ENCODE measurements around the gene ABCA7.
A peak's percentile ranks its signal among the peaks of the same experiment; 100 is the strongest.

ABCA7 gene, protein sequence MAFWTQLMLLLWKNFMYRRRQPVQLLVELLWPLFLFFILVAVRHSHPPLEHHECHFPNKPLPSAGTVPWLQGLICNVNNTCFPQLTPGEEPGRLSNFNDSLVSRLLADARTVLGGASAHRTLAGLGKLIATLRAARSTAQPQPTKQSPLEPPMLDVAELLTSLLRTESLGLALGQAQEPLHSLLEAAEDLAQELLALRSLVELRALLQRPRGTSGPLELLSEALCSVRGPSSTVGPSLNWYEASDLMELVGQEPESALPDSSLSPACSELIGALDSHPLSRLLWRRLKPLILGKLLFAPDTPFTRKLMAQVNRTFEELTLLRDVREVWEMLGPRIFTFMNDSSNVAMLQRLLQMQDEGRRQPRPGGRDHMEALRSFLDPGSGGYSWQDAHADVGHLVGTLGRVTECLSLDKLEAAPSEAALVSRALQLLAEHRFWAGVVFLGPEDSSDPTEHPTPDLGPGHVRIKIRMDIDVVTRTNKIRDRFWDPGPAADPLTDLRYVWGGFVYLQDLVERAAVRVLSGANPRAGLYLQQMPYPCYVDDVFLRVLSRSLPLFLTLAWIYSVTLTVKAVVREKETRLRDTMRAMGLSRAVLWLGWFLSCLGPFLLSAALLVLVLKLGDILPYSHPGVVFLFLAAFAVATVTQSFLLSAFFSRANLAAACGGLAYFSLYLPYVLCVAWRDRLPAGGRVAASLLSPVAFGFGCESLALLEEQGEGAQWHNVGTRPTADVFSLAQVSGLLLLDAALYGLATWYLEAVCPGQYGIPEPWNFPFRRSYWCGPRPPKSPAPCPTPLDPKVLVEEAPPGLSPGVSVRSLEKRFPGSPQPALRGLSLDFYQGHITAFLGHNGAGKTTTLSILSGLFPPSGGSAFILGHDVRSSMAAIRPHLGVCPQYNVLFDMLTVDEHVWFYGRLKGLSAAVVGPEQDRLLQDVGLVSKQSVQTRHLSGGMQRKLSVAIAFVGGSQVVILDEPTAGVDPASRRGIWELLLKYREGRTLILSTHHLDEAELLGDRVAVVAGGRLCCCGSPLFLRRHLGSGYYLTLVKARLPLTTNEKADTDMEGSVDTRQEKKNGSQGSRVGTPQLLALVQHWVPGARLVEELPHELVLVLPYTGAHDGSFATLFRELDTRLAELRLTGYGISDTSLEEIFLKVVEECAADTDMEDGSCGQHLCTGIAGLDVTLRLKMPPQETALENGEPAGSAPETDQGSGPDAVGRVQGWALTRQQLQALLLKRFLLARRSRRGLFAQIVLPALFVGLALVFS (N-terminal part only)

DNA sequence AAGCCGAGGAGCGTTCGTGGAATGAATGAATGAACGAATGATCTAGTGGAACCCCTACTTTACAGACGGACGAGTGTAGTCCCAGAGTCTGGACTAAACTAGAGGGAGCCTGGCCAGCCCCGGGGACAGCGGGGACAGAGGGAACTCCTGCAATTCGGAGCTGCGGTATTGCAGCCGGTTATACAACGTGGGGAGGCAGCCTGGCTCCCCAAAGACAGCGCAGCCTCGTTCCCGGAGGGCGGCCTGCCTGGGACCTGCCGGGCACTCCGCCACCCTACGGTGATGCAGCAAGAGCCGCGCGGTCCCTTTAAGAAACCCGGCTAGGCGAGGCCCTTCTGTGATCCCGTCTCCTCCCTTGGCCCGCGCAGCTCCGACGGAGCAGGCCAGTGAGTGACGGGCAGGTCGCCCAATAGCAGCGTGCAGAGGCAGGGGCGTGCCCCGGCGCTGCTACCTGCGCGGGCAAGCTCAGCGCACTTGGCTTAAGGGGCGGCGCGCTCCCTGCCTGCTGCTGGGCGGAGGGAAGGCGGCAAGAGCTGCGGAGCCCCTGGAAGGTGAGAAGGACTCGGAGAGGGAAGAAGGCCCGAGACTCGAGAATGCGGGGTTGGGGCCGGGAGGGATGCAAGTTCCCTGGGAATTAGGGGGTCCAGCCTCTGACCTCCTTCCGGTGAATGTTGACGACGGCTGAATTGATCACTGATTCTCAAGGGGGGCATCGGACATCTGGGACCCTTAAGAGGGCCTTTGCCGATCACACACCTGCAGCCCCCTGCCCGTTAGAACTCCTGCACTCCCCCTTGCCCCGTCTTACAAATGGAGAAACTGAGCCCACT lies at the start of gene ABCA7:
TSS of gene ABCA7 (plus strand) at position 462 of the 830 bp plus-strand sequence. CDS start 1,255 bp downstream, outside the sequence.
- peak within 1 kb of the TSS; percentile 54 for H3K4me3 ChIP-seq (ENCODE audit: control insufficient read depth, low read depth, low read length)
- TF ChIP-seq, protein P1, sequence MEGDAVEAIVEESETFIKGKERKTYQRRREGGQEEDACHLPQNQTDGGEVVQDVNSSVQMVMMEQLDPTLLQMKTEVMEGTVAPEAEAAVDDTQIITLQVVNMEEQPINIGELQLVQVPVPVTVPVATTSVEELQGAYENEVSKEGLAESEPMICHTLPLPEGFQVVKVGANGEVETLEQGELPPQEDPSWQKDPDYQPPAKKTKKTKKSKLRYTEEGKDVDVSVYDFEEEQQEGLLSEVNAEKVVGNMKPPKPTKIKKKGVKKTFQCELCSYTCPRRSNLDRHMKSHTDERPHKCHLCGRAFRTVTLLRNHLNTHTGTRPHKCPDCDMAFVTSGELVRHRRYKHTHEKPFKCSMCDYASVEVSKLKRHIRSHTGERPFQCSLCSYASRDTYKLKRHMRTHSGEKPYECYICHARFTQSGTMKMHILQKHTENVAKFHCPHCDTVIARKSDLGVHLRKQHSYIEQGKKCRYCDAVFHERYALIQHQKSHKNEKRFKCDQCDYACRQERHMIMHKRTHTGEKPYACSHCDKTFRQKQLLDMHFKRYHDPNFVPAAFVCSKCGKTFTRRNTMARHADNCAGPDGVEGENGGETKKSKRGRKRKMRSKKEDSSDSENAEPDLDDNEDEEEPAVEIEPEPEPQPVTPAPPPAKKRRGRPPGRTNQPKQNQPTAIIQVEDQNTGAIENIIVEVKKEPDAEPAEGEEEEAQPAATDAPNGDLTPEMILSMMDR (IDR thresholded peaks at IDR 0.05; ENCODE audit: control insufficient read depth, insufficient read depth, low read depth, low read length, missing control alignments), result no peak
- DNase-seq (ENCODE audit: low read depth), result peak; percentile 91

DNA sequence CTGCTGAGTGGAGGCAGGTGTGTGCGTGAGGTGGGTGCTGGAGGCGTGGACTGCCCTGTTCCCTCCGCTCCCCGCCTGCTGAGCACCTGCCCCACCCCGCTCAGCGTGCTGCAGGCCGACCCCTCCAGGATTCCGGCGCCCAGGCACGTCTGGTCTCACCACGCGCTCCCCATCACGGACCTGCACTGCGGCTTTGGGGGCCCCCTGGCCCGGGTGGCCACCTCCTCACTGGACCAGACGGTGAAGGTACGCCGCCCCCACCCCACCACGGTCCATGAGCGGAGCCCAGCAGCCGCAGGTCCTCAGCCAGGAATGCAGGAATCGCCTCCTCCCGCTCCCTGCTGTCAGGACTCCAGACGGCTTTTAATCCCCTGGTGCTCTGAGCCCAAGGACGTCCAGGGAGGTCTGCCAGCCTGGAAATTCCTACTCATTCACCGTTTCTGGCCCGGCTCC lies 49.8 kb upstream of the ABCA7 start:
- no peak for DNase-seq (ENCODE audit: low read depth)
- no peak overlapping the region for H3K4me3 ChIP-seq (ENCODE audit: control insufficient read depth, low read depth, low read length)
- TF ChIP-seq, protein P1 (IDR thresholded peaks at IDR 0.05; ENCODE audit: control insufficient read depth, insufficient read depth, low read depth, low read length, missing control alignments), result no peak

DNA sequence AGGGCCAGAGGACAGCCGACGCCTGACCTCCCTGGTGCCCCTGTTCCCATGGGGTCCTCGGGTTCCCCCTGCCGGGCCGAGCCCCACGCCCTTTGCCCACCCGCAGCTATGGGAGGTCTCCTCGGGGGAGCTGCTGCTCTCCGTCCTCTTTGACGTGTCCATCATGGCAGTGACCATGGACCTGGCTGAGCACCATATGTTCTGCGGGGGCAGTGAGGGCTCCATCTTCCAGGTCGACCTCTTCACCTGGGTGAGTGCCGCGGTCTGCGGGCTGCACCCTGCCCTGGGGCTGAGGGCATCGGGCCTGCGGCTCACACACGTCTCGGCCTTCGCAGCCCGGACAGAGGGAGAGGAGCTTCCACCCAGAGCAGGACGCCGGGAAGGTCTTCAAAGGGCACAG lies 49.2 kb upstream of the ABCA7 start:
- TF ChIP-seq, protein P1 (IDR thresholded peaks at IDR 0.05; ENCODE audit: control insufficient read depth, insufficient read depth, low read depth, low read length, missing control alignments), result no peak
- H3K4me3 ChIP-seq (ENCODE audit: control insufficient read depth, low read depth, low read length), result no peak overlapping the region
- no peak for DNase-seq (ENCODE audit: low read depth)

DNA sequence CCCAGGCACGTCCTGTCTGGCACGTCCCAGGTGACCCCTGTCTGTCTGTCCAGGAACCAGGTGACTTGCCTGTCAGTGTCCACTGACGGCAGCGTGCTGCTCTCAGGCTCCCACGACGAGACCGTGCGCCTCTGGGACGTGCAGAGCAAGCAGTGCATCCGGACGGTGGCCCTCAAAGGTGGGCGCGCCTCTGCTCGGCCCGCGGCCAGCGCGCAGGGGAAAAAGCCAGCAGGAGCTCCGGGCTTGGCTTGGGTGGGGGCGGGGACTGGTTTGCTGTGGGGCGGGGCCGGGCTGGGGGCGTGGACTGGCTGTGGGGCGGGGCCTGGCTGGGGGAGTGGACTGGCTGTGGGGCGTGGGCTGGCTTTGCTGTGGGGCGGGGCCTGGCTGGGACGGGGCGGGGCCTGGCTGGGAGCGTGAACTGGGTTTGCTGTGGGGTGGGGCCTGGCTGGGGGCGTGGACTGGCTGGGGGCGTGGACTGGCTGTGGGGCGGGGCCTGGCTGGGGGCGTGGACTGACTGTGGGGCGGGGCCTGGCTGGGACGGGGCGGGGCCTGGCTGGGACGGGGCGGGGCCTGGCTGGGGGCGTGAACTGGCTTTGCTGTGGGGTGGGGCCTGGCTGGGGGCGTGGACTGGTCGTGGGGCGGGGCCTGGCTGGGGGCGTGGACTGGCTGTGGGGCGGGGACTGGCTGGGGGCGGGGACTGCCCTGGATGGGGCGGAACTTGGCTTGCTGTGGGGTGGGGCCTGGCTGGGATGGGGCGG lies 48.6 kb upstream of the ABCA7 start:
- TF ChIP-seq, protein P1 (IDR thresholded peaks at IDR 0.05; ENCODE audit: control insufficient read depth, insufficient read depth, low read depth, low read length, missing control alignments), result no peak
- no peak for DNase-seq (ENCODE audit: low read depth)
- no peak overlapping the region for H3K4me3 ChIP-seq (ENCODE audit: control insufficient read depth, low read depth, low read length)

DNA sequence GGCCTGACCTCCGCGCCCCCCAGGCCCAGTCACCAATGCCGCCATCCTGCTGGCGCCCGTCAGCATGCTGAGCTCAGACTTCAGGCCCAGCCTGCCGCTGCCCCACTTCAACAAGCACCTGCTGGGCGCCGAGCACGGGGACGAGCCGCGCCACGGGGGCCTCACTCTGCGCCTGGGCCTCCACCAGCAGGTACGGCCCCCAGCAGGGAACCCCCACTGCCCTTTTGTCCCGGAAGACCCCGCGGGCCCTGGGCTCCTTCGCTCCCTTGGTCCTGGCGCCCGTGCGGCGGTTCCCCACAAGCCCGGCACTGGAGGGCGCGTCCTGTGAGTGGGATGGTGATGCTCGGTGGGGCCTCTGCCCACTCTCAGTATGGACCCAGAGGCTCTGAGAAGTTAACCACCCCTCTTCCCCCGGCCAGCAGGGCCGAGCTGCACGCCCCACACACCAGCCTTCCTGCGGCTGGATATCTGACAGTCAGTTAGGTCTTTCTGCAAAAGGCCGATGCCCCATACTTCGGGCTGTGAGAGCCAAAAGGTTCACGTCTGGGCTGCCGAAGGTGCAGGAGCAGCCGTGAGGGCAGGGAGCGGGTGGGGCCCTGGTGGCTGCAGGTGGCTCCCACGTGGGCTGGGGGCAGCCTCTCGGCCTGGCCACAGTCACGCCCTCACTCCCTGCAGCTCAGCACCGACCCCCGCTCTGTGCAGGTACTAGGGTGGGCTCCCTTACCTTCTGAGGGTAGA lies 47.8 kb upstream of the ABCA7 start:
- H3K4me3 ChIP-seq (ENCODE audit: control insufficient read depth, low read depth, low read length), result no peak overlapping the region
- TF ChIP-seq, protein P1 (IDR thresholded peaks at IDR 0.05; ENCODE audit: control insufficient read depth, insufficient read depth, low read depth, low read length, missing control alignments), result no peak
- no peak for DNase-seq (ENCODE audit: low read depth)
